Bronchial epithelial cell (primary cell): Measurements from ENCODE around the gene VSIG10. TPM values are rescaled to one million over a fixed set of nuclear protein-coding genes. Genes with fewer than 3 reads are reported as not detected.

Experiments used
- DNase-seq: peaks from one replicate; pipeline ENCODE4 v3.0.0-alpha.2; 2010; ENCODE audit warnings: low read depth
- FAIRE-seq: peaks from 2 replicates; lab custom pipeline; 2011; peaks lifted over from hg19 to GRCh38; lab: Jason Lieb, UNC
- H3K27me3 ChIP-seq: 2 replicates; pipeline ENCODE4 v1.5.1; 2011; ENCODE audit warnings: low read length; ENCODE audit not compliant: control insufficient read depth, insufficient read depth
- H3K36me3 ChIP-seq: 2 replicates; pipeline ENCODE4 v1.5.1; 2011; ENCODE audit warnings: low read length; ENCODE audit not compliant: control insufficient read depth, insufficient read depth
- H3K4me3 ChIP-seq: 2 replicates; pipeline ENCODE4 v1.5.1; 2011; ENCODE audit warnings: mild to moderate bottlenecking, low read depth, low read length, control low read depth
- total RNA-seq: library from RNA; depleted of rRNA; stranded (reverse); fragments of >200 nt; gene quantifications from 2 replicates; pipeline ENCODE4 v1.2.1, GENCODE V29; 2014
- TF ChIP-seq, protein P1 (sequence below): IDR thresholded peaks from 2 replicates; pipeline ENCODE4 v1.5.1; 2011; ENCODE audit warnings: mild to moderate bottlenecking, moderate library complexity, low read length, control low read depth, inconsistent platforms; ENCODE audit not compliant: insufficient read depth, severe bottlenecking

Gene VSIG10
- total RNA-seq, 1 donor from 2014 or later = 20.0 TPM

DNA sequence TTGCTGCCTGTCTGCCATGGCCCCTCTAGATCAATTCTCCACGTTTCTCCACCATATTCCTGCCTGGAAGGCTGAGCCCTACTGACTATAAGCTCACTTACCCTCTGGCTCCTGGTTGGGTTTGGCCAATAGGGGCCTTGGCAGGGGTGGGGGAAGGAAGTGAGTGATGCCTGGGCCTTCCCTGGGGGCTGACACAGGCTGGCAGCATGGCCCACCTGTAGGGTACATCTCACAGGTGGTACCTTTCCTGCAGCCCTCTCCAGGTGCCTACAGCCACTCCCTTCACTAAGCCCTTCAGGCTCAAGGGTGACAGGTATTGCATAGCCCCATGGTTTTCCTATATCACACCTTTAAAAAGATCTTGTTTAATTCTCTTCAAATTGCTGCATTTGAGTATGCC is 83.8 kb downstream of the VSIG10 start:
- DNase-seq (no peak), FAIRE-seq (no peak)
- Histone ChIP-seq H3K27me3 (no peaks in the 10 kb centered on the region), H3K4me3 (no peak overlapping the region), H3K36me3 (peaks cover 3% of the 10 kb centered on the region)
- TF ChIP-seq, protein P1, sequence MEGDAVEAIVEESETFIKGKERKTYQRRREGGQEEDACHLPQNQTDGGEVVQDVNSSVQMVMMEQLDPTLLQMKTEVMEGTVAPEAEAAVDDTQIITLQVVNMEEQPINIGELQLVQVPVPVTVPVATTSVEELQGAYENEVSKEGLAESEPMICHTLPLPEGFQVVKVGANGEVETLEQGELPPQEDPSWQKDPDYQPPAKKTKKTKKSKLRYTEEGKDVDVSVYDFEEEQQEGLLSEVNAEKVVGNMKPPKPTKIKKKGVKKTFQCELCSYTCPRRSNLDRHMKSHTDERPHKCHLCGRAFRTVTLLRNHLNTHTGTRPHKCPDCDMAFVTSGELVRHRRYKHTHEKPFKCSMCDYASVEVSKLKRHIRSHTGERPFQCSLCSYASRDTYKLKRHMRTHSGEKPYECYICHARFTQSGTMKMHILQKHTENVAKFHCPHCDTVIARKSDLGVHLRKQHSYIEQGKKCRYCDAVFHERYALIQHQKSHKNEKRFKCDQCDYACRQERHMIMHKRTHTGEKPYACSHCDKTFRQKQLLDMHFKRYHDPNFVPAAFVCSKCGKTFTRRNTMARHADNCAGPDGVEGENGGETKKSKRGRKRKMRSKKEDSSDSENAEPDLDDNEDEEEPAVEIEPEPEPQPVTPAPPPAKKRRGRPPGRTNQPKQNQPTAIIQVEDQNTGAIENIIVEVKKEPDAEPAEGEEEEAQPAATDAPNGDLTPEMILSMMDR = no peak

- TF ChIP-seq, protein P1 = no peak
- Histone ChIP-seq H3K36me3 (peaks cover 2% of the 10 kb centered on the region), H3K4me3 (no peak overlapping the region), H3K27me3 (no peaks in the 10 kb centered on the region)
- FAIRE-seq (no peak), DNase-seq (peak; percentile 51)
These were observed 85.9 kb downstream of the VSIG10 start for GRCh38 chr12:118017926-118018325.

- FAIRE-seq = no peak
- H3K27me3 ChIP-seq = no peaks in the 10 kb centered on the region
- TF ChIP-seq, protein P1 = no peak
These were observed 87.2 kb downstream of the VSIG10 start, which contains the start of gene RFC5 for GRCh38 chr12:118016424-118017264. TSS of gene RFC5 (plus strand) at chr12:118016703. CDS start at chr12:118016828, 125 bp downstream.

DNA sequence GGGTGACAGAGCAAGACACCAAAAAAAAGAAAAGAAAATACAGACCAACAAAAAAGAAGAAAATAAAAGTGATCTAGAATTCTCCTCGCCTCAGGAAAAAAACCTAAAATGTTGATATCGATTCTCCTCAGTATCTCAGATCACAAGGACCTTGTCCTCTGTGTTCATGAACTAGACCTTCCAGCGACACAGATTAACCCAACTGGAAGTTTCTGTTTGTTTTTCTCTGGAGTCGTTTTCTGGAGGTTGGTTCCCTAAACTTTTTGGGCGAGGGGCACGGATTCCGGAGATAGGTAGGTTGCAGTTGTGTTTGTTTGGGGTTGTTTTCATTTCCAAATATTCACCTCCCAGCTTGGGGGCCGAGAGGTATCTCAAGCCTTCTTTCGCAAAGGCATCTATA is 87.9 kb downstream of the VSIG10 start:
- peaks cover 1% of the 10 kb centered on the region for H3K36me3 ChIP-seq
- FAIRE-seq (no peak), DNase-seq (no peak)
- H3K4me3 ChIP-seq = no peak overlapping the region
- H3K27me3 ChIP-seq = no peaks in the 10 kb centered on the region
- TF ChIP-seq, protein P1 = no peak

More at GRCh38 chr12:118016424-118017264, 87.2 kb downstream of the VSIG10 start, which contains the start of gene RFC5:
- Histone ChIP-seq H3K4me3 (peak within 1 kb of the TSS; percentile 80), H3K36me3 (peaks cover 1% of the 10 kb centered on the region)
- peak; percentile 86 for DNase-seq

DNA sequence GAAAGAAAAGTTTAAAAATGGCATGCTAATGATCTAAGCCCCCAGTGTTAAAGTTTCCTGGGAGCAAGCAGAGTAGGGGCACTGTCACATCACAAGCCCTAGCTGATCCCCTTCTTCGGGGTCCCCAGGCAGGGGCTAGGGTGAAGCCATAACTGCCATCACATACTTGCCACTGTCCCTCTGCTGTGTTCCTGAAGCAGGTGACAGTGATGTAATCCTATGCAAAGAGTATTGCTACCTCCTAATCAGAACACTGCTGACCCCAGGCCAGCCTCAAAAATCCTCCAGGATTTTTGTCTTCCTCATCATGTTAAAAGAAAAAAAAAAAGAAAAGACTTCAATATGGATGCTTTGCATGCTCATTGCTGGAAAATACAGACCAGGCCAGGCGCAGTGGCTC is 88.5 kb downstream of the VSIG10 start:
- no peak for FAIRE-seq
- no peak for DNase-seq

More for the DNA sequence above, 88.5 kb downstream of the VSIG10 start:
- no peak overlapping the region for H3K4me3 ChIP-seq
- peaks cover 1% of the 10 kb centered on the region for H3K36me3 ChIP-seq
- TF ChIP-seq, protein P1 = no peak
- no peaks in the 10 kb centered on the region for H3K27me3 ChIP-seq

Other genes with a start within 250 kb of the VSIG10 start
- gene KSR2, start 135.0 kb downstream of the VSIG10 start, total RNA-seq = under 0.01 TPM in 1 of 2 replicates, not detected in the other
- 6.1 and 7.4 TPM in 2 replicates for gene RFC5, start 87.3 kb downstream of the VSIG10 start, total RNA-seq
- gene WSB2, start 42.8 kb downstream of the VSIG10 start, total RNA-seq = 125 and 234 TPM in 2 replicates
- 168 and 180 TPM in 2 replicates for gene PEBP1, start 32.1 kb upstream of the VSIG10 start, total RNA-seq